HG02870 (cell line): ENCODE data around the gene FGA.
"Not testable (repeated sequence)": the region's sequence is repeated elsewhere in the genome, so short reads cannot be mapped to it uniquely, and the experiment has no call there.

Experiments
- ATAC-seq: cut with Tn5 transposase; IDR thresholded peaks from one replicate; pipeline ENCODE4 v1.9.1; 2021; ENCODE audit warnings: mild to moderate bottlenecking, moderate library complexity; ENCODE audit not compliant: unreplicated experiment

The FGA gene

GRCh38 chr4:154608361-154609252, 18.1 kb upstream of the FGA start:
- ATAC-seq = no peak

- ATAC-seq = no peak
These were observed 16.5 kb upstream of the FGA start for GRCh38 chr4:154606728-154607723.

GRCh38 chr4:154604696-154605200, 14.2 kb upstream of the FGA start:
- no peak for ATAC-seq

- ATAC-seq = no peak
These were observed 12.7 kb upstream of the FGA start for GRCh38 chr4:154603033-154603943.

GRCh38 chr4:154602404-154603020, 12.0 kb upstream of the FGA start:
- no peak for ATAC-seq

GRCh38 chr4:154597798-154598774, 7.5 kb upstream of the FGA start:
- ATAC-seq = no peak

GRCh38 chr4:154597281-154597680, 6.7 kb upstream of the FGA start:
- ATAC-seq = not testable (repeated sequence)

- no peak for ATAC-seq
These were observed 5.3 kb upstream of the FGA start for GRCh38 chr4:154595807-154596206.

- ATAC-seq = not testable (repeated sequence)
These were observed 3.8 kb upstream of the FGA start for GRCh38 chr4:154594343-154594742.

GRCh38 chr4:154593868-154594267, 3.3 kb upstream of the FGA start:
- ATAC-seq = no peak

GRCh38 chr4:154591890-154592289, 1.3 kb upstream of the FGA start:
- ATAC-seq = no peak

GRCh38 chr4:154589296-154590197, 995 bp downstream of the FGA start:
- no peak for ATAC-seq

GRCh38 chr4:154588198-154588597, 2.3 kb downstream of the FGA start:
- no peak for ATAC-seq

- ATAC-seq = no peak
These were observed 4.1 kb downstream of the FGA start for GRCh38 chr4:154586296-154587033.

- ATAC-seq = no peak
These were observed 5.0 kb downstream of the FGA start for GRCh38 chr4:154585369-154586018.

GRCh38 chr4:154584259-154584658, 6.3 kb downstream of the FGA start:
- ATAC-seq = no peak
